NB4 (cell line): ENCODE measurements around the gene ACACB.

Source experiments
- DNase-seq: peaks from one replicate; pipeline ENCODE4 v3.0.0; 2010; ENCODE audit warnings: low read depth
- H3K4me3 ChIP-seq: one replicate; pipeline ENCODE4 v1.5.1; 2011; ENCODE audit warnings: mild to moderate bottlenecking, low read depth, low read length, moderate library complexity
- MYC ChIP-seq: IDR thresholded peaks from 2 replicates; pipeline ENCODE4 v1.6.1; 2011; ENCODE audit warnings: low read depth, low read length
- POLR2A ChIP-seq: IDR thresholded peaks from 2 replicates; pipeline ENCODE4 v1.6.1; 2011; ENCODE audit warnings: mild to moderate bottlenecking; ENCODE audit not compliant: insufficient read length; ENCODE audit errors: extremely low read depth
- TF ChIP-seq, protein P1 (sequence below): IDR thresholded peaks from one replicate; pipeline ENCODE4 v1.5.1; 2012; ENCODE audit warnings: low read depth, low read length
- TF ChIP-seq, protein P2 (sequence below): IDR thresholded peaks from 2 replicates; pipeline ENCODE4 v1.6.1; 2011; ENCODE audit warnings: low read depth, low read length

The ACACB gene

DNA sequence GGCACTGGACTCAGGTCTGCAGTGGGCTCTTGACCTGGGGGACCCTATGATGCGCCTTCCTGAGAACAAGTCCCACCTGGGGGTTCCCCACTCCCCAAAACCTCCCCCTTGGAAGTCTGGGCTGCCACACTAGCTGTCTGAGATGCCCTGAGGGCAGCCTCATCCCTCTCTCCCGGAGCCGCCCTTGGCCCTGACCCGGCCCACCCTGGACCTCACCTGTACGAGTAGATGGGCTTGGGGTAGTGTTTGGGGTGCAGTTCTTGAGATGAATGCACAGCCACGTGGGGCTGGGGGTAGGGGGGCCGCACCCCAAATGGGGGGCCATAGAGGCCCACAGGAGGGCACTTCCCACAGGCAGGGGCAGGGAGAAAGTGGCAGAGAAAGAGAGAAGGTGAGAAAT, 170.8 kb downstream of the ACACB start:
- TF ChIP-seq MYC (no peak), POLR2A (no peak)
- TF ChIP-seq, protein P1, sequence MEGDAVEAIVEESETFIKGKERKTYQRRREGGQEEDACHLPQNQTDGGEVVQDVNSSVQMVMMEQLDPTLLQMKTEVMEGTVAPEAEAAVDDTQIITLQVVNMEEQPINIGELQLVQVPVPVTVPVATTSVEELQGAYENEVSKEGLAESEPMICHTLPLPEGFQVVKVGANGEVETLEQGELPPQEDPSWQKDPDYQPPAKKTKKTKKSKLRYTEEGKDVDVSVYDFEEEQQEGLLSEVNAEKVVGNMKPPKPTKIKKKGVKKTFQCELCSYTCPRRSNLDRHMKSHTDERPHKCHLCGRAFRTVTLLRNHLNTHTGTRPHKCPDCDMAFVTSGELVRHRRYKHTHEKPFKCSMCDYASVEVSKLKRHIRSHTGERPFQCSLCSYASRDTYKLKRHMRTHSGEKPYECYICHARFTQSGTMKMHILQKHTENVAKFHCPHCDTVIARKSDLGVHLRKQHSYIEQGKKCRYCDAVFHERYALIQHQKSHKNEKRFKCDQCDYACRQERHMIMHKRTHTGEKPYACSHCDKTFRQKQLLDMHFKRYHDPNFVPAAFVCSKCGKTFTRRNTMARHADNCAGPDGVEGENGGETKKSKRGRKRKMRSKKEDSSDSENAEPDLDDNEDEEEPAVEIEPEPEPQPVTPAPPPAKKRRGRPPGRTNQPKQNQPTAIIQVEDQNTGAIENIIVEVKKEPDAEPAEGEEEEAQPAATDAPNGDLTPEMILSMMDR = no peak
- TF ChIP-seq, protein P2, sequence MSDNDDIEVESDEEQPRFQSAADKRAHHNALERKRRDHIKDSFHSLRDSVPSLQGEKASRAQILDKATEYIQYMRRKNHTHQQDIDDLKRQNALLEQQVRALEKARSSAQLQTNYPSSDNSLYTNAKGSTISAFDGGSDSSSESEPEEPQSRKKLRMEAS = no peak
- DNase-seq = no peak
- H3K4me3 ChIP-seq = no peak overlapping the region

DNA sequence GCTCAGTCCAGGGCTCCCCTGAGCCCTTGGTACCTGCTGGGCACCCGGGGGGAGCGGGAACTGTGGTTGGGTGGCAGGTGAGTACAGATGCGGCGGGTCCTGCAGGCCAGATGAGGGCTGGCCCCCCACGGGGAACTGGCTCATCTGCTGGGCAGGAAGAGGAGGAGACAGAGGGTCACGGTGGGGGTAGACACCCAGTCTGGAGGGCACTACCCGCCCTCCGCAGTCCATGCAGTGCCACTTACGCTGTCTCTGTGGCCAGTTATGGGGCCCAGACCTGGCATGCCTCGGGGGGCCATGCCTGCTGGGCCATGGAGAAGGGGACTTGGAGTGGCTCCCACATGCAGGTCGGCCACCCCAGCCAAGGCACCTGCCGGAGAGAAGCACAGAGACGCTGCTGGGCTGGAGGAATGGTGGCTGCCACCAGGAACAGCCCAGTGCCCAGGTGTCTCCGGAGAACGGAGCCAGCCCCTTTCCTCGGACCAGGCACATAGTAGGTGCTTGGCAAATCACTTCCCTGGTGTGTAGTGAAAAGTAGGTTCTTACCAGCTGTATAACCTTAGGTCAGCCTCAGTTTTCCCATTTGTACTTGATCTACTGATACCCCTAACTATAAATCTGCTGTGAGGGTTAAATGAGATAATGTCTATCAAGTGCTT, 171.6 kb downstream of the ACACB start:
- no peak for DNase-seq
- no peak for TF ChIP-seq MYC
- TF ChIP-seq, protein P1 = no peak
- H3K4me3 ChIP-seq = no peak overlapping the region

DNA sequence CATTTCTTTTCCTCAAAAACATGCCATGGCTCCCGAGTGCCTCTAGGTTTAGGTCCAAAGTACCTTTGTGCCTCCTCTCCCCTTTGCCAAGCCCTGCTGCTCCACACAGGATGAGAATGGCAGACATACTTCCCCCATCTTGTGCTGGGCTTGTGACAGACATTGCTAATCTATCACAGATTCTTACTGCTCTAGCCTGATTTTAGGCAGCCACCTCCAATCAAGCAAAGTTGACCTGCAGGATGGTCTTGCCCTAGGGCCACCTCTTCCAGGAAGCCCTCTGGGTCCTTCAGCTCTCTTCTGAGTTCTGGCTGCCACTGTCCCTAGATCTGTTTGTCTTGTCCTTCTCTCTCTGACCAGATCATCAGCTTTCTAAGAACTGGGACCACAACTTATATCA, 172.2 kb downstream of the ACACB start:
- peak; percentile 37 for DNase-seq
- TF ChIP-seq POLR2A = no peak
- TF ChIP-seq, protein P1 = no peak
- TF ChIP-seq, protein P2 = no peak
- no peak overlapping the region for H3K4me3 ChIP-seq

DNA sequence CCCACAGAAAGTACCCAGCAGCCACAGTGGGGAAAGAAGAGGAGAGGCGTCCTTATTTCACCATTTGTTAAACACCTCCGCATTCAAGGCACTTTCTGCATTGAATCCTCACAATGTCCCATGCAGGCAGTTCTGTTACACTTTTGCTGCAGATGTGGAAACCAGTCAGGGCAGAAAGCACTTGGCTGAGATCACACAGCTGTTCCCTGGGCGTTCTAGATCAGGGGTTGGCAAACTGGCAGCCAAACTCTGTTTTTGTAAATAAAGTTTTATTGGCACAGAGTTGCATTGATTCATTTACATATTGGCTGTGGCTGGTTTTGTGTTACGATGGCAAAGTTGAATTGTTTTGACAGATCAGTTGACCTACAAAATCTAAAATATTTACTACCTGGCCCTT, 172.6 kb downstream of the ACACB start:
- DNase-seq = no peak
- H3K4me3 ChIP-seq = no peak overlapping the region
- TF ChIP-seq POLR2A = no peak
- no peak for TF ChIP-seq MYC
- TF ChIP-seq, protein P2 = no peak
- TF ChIP-seq, protein P1 = no peak

DNA sequence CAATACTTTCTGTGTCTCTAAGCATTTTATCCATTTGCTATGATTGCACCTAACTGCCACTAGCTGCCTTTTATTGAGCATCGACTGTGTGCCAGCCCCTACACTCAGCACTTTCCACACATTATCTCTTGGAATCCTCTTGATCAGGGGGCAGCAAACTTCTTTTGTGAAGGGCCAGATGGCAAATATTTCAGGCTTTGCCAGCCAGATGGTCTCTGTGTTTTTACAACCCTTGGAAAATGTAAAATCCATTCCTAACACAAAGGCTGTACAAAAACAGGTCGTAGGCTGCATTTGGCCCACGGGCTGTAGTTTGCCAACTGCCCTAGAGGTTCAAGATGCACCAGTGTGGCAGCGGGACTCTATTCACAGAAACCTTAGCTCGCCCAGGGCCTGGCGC, 173.2 kb downstream of the ACACB start:
- DNase-seq = no peak
- TF ChIP-seq, protein P2 = no peak
- TF ChIP-seq, protein P1 = no peak
- TF ChIP-seq MYC = no peak
- TF ChIP-seq POLR2A = no peak
- H3K4me3 ChIP-seq = no peak overlapping the region

DNA sequence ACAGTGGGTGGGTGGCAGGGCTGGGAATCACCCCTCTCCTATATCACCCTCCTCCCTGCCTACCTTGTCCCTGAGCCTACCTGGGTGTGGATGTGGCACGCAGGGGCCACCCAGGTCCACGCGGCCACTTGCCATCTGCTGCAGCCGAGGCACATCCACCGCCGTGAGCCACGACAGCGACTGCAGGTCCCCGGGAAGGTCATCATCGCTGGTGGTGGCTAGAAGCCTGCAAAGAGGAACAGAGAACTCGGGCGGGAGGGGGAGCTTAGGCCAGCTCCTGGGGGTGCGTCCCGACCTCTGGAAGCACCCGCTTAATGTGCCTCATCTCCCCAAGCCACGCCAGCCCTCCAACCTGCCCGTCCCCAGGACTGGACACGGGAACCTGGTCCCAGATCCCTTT, 173.7 kb downstream of the ACACB start:
- no peak overlapping the region for H3K4me3 ChIP-seq
- DNase-seq = no peak
- TF ChIP-seq, protein P1 = no peak
- no peak for TF ChIP-seq POLR2A
- no peak for TF ChIP-seq MYC
- TF ChIP-seq, protein P2 = no peak
